Smooth muscle cell (in vitro differentiated cells): ENCODE results near the gene MLYCD. TPM values are rescaled to one million over a fixed set of nuclear protein-coding genes. Genes with fewer than 3 reads are reported as not detected.

Source experiments
- DNase-seq: peaks from one replicate; lab custom pipeline; 2025; ENCODE audit not compliant: unreplicated experiment; lab: John Stamatoyannopoulos, UW
- H2AFZ ChIP-seq: fragments of 200-600 bp; sonication (generic); 2 replicates; pipeline ENCODE4 v1.6.0; 2016; ENCODE audit warnings: antibody characterized with exemption, low read depth, mild to moderate bottlenecking
- H3F3A ChIP-seq: fragments of 200-600 bp; sonication (generic); 2 replicates; pipeline ENCODE4 v1.6.0; 2017; ENCODE audit warnings: antibody characterized with exemption, low read depth
- H3K27ac ChIP-seq: fragments of 200-600 bp; sonication (generic); 2 replicates; pipeline ENCODE4 v1.5.1; 2016; ENCODE audit warnings: low read depth, mild to moderate bottlenecking
- H3K27me3 ChIP-seq: fragments of 200-600 bp; sonication (generic); 2 replicates; pipeline ENCODE4 v1.6.1; 2016; ENCODE audit warnings: low read depth, mild to moderate bottlenecking
- H3K36me3 ChIP-seq: fragments of 200-600 bp; sonication (generic); 2 replicates; pipeline ENCODE4 v1.5.1; 2016; ENCODE audit warnings: low read depth
- H3K4me1 ChIP-seq: fragments of 200-600 bp; sonication (generic); 2 replicates; pipeline ENCODE4 v1.5.1; 2016; ENCODE audit warnings: low read depth
- H3K4me2 ChIP-seq: fragments of 200-600 bp; sonication (generic); 2 replicates; pipeline ENCODE4 v1.6.0; 2016; ENCODE audit warnings: mild to moderate bottlenecking
- H3K4me3 ChIP-seq: fragments of 200-600 bp; sonication (generic); 2 replicates; pipeline ENCODE4 v1.5.1; 2016; ENCODE audit warnings: mild to moderate bottlenecking
- H3K79me2 ChIP-seq: fragments of 200-600 bp; sonication (generic); 2 replicates; pipeline ENCODE4 v1.6.0; 2016; ENCODE audit warnings: low read depth, mild to moderate bottlenecking
- H3K9ac ChIP-seq: fragments of 200-600 bp; sonication (generic); 2 replicates; pipeline ENCODE4 v1.6.0; 2016; ENCODE audit warnings: low read depth
- H3K9me3 ChIP-seq: fragments of 200-600 bp; sonication (generic); replicated peaks from 2 replicates; pipeline ENCODE4 v1.5.1; 2016; ENCODE audit warnings: low read depth
- H4K20me1 ChIP-seq: fragments of 200-600 bp; sonication (generic); 2 replicates; pipeline ENCODE4 v1.6.0; 2016; ENCODE audit warnings: low read depth
- CTCF ChIP-seq: fragments of 200-600 bp; sonication (generic); IDR thresholded peaks from 2 replicates; pipeline ENCODE4 v1.5.1; 2017; ENCODE audit warnings: borderline replicate concordance, mild to moderate bottlenecking, antibody characterized with exemption; ENCODE audit not compliant: insufficient read depth, poor library complexity, severe bottlenecking
- WGBS: methylation state at CpG from one replicate; pipeline ENCODE4 v1.1.7; 2016; ENCODE audit warnings: low lambda C conversion rate; 5-methylcytosine and 5-hydroxymethylcytosine counted together
- polyA plus RNA-seq: library from polyadenylated mRNA; unstranded; fragments of >200 nt; fragmentation: Nextera tagmentation; extraction: Ambion mirVana; gene quantifications from 2 replicates; pipeline ENCODE4 v1.2.1, GENCODE V29; 2016
- total RNA-seq: library from RNA; depleted of rRNA; stranded (reverse); fragments of >200 nt; gene quantifications from 2 replicates; pipeline ENCODE4 v1.2.3, GENCODE V29; 2014

The MLYCD gene
- total and polyA plus RNA-seq, 2 experiments from 2014 or later = 1.2 to 1.6 TPM

DNA sequence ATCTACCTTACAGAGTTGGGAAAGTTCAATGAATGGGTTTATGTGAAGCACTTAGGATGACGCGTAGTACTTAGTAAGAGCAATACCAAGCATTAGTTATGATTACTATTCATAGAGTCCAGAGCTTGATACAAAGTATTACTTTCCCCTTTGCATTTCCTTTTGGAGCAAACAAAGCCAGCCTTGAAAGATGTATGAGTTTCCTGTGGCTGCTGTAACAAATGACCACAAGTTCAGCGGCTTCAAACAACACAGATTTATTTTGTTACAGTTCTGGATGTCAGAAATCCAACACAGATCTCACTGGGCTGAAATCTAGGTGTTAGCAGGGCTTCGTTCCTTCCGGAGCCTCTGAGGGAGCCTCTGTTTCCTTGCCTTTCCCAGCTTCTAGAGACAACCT is 8.6 kb upstream of the MLYCD start:
- Histone ChIP-seq H3K9me3 (no peaks in the 10 kb centered on the region), H3K4me2 (no peak overlapping the region), H3K36me3 (no peaks in the 10 kb centered on the region), H3K4me1 (peaks cover 15% of the 10 kb centered on the region), H3K79me2 (no peaks in the 10 kb centered on the region), H3K27ac (no peak overlapping the region), H3K9ac (no peak overlapping the region), H3F3A (no peaks in the 10 kb centered on the region), H3K4me3 (no peak overlapping the region), H4K20me1 (no peaks in the 10 kb centered on the region), H2AFZ (no peak overlapping the region), H3K27me3 (no peaks in the 10 kb centered on the region)
- WGBS = 98% methylated on average over 5 of the region's 5 CpGs
- TF ChIP-seq CTCF = no peak
- DNase-seq = no peak

- no peaks in the 10 kb centered on the region for H3K36me3 ChIP-seq
- H3F3A ChIP-seq = no peaks in the 10 kb centered on the region
- TF ChIP-seq CTCF = no peak
- no peak overlapping the region for H3K9ac ChIP-seq
- no peaks in the 10 kb centered on the region for H3K79me2 ChIP-seq
- no peaks in the 10 kb centered on the region for H3K27me3 ChIP-seq
- no peaks in the 10 kb centered on the region for H4K20me1 ChIP-seq
- no peak for DNase-seq
- no peak overlapping the region for H3K4me3 ChIP-seq
- no peaks in the 10 kb centered on the region for H3K9me3 ChIP-seq
- WGBS = 83% methylated on average over 3 of the region's 3 CpGs
- peaks cover 15% of the 10 kb centered on the region for H3K4me1 ChIP-seq
- H3K27ac ChIP-seq = no peak overlapping the region
- H2AFZ ChIP-seq = no peak overlapping the region
- H3K4me2 ChIP-seq = no peak overlapping the region
Measured at GRCh38 chr16:83891742-83892141, 7.2 kb upstream of the MLYCD start.

DNA sequence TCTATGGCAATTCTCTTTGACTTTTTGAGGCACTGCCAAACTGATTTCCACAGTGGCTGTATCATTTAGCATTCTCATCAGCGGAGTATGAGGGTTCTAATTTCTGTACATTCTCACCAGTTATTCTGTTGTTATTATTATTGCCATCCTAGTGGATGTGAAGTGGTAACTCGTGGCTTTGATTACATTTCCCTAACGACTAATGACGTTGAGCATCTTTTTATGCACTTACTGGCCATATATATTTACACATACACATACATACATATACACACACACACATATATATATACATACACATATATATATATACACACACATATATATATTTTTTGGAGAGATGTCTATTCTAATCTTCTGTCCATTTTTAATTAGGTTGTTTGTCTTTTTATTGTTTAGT is 3.7 kb upstream of the MLYCD start:
- Histone ChIP-seq H4K20me1 (no peaks in the 10 kb centered on the region), H3K4me2 (no peak overlapping the region), H3K4me1 (peaks cover 6% of the 10 kb centered on the region), H3K36me3 (no peaks in the 10 kb centered on the region), H3K27ac (no peak overlapping the region), H3K79me2 (no peaks in the 10 kb centered on the region), H3K27me3 (no peaks in the 10 kb centered on the region), H3K9ac (no peak overlapping the region), H3K9me3 (no peaks in the 10 kb centered on the region), H3K4me3 (no peak overlapping the region), H2AFZ (no peak overlapping the region), H3F3A (peaks cover 3% of the 10 kb centered on the region)
- no peak for DNase-seq
- WGBS = 93% methylated on average over 4 of the region's 4 CpGs
- no peak for TF ChIP-seq CTCF

- no peaks in the 10 kb centered on the region for H3K36me3 ChIP-seq
- no peaks in the 10 kb centered on the region for H3K79me2 ChIP-seq
- no peak overlapping the region for H3K27ac ChIP-seq
- H3K9me3 ChIP-seq = no peaks in the 10 kb centered on the region
- no peak for TF ChIP-seq CTCF
- no peaks in the 10 kb centered on the region for H3K27me3 ChIP-seq
- 89% methylated on average over 3 of the region's 3 CpGs for WGBS
- no peak overlapping the region for H3K4me2 ChIP-seq
- H3K4me1 ChIP-seq = peaks cover 8% of the 10 kb centered on the region
- H3K9ac ChIP-seq = no peak overlapping the region
- H4K20me1 ChIP-seq = peaks cover under 1% of the 10 kb centered on the region
- DNase-seq = no peak
- peaks cover 3% of the 10 kb centered on the region for H3F3A ChIP-seq
- no peak overlapping the region for H2AFZ ChIP-seq
- no peak overlapping the region for H3K4me3 ChIP-seq
Measured at GRCh38 chr16:83895942-83896341, 3.0 kb upstream of the MLYCD start.
